ENCODE measurements around the gene RBM25.

DNA sequence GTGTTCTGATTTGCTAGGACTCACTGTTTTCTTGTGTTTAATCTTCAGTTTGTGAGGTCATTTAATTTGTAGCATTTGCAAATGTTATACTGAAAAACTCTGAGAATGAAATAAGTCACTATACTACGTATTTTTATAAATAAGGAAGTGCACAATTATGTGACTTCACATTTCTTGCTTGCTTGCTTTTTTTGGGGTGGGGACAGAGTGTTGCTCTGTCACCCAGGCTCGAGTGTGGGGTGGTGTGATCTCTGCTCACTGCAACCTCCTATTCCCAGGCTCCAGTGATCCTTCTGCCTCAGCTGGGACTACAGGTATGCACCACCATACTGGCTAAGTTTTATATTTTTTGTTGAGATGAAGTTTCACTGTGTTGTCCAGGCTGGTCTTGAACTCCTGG, 32.7 kb downstream of the RBM25 start:
- no peak for TF ChIP-seq POLR2AphosphoS5 (IDR thresholded peaks at IDR 0.05; ENCODE audit: low read depth, low read length)
- no peak for TF ChIP-seq FOXP2 (optimal IDR thresholded peaks at IDR 0.05; ENCODE audit: borderline replicate concordance, extremely low read depth, extremely low read length, insufficient read depth)
- TF ChIP-seq, protein P1, sequence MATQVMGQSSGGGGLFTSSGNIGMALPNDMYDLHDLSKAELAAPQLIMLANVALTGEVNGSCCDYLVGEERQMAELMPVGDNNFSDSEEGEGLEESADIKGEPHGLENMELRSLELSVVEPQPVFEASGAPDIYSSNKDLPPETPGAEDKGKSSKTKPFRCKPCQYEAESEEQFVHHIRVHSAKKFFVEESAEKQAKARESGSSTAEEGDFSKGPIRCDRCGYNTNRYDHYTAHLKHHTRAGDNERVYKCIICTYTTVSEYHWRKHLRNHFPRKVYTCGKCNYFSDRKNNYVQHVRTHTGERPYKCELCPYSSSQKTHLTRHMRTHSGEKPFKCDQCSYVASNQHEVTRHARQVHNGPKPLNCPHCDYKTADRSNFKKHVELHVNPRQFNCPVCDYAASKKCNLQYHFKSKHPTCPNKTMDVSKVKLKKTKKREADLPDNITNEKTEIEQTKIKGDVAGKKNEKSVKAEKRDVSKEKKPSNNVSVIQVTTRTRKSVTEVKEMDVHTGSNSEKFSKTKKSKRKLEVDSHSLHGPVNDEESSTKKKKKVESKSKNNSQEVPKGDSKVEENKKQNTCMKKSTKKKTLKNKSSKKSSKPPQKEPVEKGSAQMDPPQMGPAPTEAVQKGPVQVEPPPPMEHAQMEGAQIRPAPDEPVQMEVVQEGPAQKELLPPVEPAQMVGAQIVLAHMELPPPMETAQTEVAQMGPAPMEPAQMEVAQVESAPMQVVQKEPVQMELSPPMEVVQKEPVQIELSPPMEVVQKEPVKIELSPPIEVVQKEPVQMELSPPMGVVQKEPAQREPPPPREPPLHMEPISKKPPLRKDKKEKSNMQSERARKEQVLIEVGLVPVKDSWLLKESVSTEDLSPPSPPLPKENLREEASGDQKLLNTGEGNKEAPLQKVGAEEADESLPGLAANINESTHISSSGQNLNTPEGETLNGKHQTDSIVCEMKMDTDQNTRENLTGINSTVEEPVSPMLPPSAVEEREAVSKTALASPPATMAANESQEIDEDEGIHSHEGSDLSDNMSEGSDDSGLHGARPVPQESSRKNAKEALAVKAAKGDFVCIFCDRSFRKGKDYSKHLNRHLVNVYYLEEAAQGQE (IDR thresholded peaks at IDR 0.05; ENCODE audit: insufficient read depth in 1 of 2, low read depth in 2 of 2, low read length in 2 of 2): no peak
- TF ChIP-seq SIN3A (IDR thresholded peaks at IDR 0.05; ENCODE audit: borderline replicate concordance, insufficient read depth, low read length): no peak
